8988T (cell line): ENCODE data around the gene CELA3A.

Experiments used
- DNase-seq: peaks from one replicate; pipeline ENCODE4 v3.0.0; 2011

CELA3A gene

GRCh38 chr1:22052115-22053016 lies 50.9 kb downstream of the CELA3A start, which contains the start of gene CDC42:
Gene CDC42 (plus strand): TSS chr1:22052709. CDS start chr1:22078479, 25,770 bp downstream.
- DNase-seq: peak; percentile 87

DNA sequence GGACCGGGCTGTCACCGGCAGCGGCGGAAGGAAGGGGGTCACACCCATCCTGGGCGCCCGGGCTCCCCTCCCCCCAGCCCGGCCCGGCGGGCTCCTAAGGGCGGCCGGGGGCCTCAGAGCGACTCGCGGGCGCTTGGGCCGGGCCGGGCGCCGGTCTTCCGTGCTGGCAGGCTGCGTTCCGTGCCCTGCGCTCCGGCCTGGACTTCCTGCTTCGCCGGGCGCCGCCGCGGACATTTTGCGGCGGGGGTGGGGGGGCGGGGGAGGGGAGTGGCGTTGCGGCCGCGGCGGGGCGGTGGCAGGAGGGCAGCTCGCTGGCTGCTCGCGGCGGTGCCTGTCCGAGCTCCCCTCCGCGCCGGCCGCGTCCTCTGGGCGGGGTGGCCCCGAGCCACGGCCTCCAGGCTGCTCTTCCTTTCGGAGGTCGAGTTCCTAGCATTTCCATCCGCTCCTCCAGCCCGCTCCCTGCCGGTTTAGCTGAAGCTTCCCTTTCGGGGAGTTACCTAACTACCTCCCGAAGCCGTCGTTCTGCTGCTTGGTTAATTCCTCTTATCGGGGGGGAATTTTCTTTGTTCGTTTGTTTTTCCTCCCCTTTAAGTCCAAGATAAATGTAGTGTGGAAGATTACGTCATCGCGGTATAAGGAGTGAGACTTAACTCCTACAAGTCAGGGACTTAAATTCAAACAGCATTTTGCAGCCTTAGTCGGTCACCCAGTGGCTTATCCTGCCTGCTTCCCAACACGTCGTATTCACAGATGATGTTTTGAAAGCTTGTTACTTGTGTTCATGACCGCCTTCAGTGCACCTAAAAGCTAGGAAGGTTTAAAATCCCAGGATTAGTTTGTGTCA lies 51.8 kb downstream of the CELA3A start:
- DNase-seq: peak; percentile 26

DNA sequence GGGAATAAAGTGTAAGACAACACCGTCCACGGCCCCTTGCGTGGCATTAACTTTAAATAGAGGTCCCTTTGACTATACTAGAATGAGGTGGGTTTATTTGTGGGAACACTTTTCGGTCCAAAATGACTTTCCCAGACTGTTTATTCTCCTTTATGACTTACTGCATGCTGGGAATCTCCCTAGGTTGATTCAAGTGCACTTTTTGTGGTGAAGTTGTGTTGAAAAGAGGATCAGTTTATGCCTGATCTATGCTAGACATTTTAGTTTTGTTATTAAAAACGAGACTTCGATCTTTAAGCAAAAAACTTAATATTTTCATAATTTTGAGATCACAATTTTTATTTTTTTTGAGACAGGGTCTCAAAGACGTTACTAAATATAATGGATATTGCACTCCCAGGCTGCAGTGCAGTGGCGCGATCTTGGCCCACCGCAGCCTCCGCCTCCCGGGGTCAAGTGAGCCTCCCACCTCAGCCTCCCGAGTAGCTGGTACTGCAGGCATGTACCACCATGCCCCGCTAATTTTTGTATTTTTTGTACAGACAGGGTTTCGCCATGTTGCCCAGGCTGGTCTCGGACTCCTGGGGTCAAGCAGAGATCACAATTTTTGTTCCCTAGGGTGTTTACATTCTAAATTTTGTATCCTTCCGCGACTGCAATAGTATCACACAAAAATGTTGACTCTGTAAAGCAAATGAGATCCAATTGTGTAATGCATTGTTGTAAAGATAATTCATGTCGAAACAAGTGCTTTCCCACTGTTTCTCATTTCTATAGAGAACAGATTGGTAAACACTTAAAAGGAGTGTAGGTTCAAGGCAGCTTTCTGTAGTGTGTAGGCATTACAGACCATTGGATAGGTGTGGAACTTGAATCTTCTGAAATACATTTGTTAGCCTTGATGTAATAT lies 52.7 kb downstream of the CELA3A start:
- DNase-seq: no peak

- no peak for DNase-seq
Observed at GRCh38 chr1:22055463-22055862, 54.0 kb downstream of the CELA3A start.

GRCh38 chr1:22056043-22056442 lies 54.6 kb downstream of the CELA3A start:
- DNase-seq: no peak

- no peak for DNase-seq
Observed at GRCh38 chr1:22056936-22057335, 55.5 kb downstream of the CELA3A start.

- DNase-seq: no peak
Observed at GRCh38 chr1:22057861-22058260, 56.4 kb downstream of the CELA3A start.
